HEK293 (cell line): ENCODE measurements around the gene FBXO34.

ENCODE experiments used
- CTCF ChIA-PET: fragments of 350-600 bp; formaldehyde crosslinking; extraction: SDS; loops from one replicate; lab custom pipeline; 2021; ENCODE audit warnings: antibody characterized with exemption; lab: Yijun Ruan, JAX
- POLR2A ChIA-PET: fragments of 300-600 bp; formaldehyde crosslinking; extraction: SDS; loops from one replicate; lab custom pipeline; 2020; ENCODE audit warnings: antibody characterized with exemption, inconsistent platforms; lab: Yijun Ruan, JAX
- H3K27ac ChIP-seq: fragments of 200-500 bp; sonication (Bioruptor generic); 2 replicates; pipeline ENCODE4 v1.5.1; 2014; ENCODE audit warnings: low read depth, low read length, control low read depth, inconsistent platforms; ENCODE audit errors: extremely low read depth
- H3K36me3 ChIP-seq, 2 experiments: fragments of 200-500 bp in 1 of 2; sonication (Bioruptor generic) in 1 of 2; 1 replicate in 1 of 2; 2 replicates in 1 of 2; pipeline ENCODE4 v1.5.1; 2014 to 2017; ENCODE audit warnings: inconsistent platforms in 2 of 2, low read length in 2 of 2; ENCODE audit not compliant: control insufficient read depth in 2 of 2, insufficient read depth in 1 of 2
- H3K4me1 ChIP-seq: fragments of 200-500 bp; sonication (Bioruptor generic); 2 replicates; pipeline ENCODE4 v1.5.1; 2014; ENCODE audit warnings: mild to moderate bottlenecking, low read length, inconsistent platforms; ENCODE audit not compliant: control insufficient read depth, insufficient read depth
- H3K4me3 ChIP-seq: 2 replicates; pipeline ENCODE4 v1.5.1; 2011; ENCODE audit warnings: low read depth, mild to moderate bottlenecking, control low read depth, low read length, moderate library complexity
- H3K9me3 ChIP-seq: fragments of 200-500 bp; sonication (Bioruptor generic); 2 replicates; pipeline ENCODE4 v1.5.1; 2014; ENCODE audit warnings: low read depth, low read length, inconsistent platforms; ENCODE audit not compliant: control insufficient read depth, insufficient read depth
- GLIS2 ChIP-seq: fragments of 450-650 bp; formaldehyde crosslinking; IDR thresholded peaks from 2 replicates; pipeline ENCODE4 v1.5.1; 2016; ENCODE audit warnings: missing biosample characterization, missing genetic modification characterization
- HOXD13 ChIP-seq: sonication (generic); formaldehyde crosslinking; IDR thresholded peaks from 2 replicates; pipeline ENCODE4 v1.8.0; 2022; ENCODE audit warnings: missing genetic modification reagents, borderline replicate concordance
- KLF8 ChIP-seq: fragments of 450-650 bp; formaldehyde crosslinking; IDR thresholded peaks from 2 replicates; pipeline ENCODE4 v1.5.1; 2016; ENCODE audit warnings: missing biosample characterization, missing genetic modification characterization
- PATZ1 ChIP-seq: fragments of 450-650 bp; formaldehyde crosslinking; IDR thresholded peaks from 2 replicates; pipeline ENCODE4 v1.5.1; 2016; ENCODE audit warnings: missing biosample characterization, missing genetic modification characterization
- ZBTB10 ChIP-seq: fragments of 450-650 bp; formaldehyde crosslinking; IDR thresholded peaks from 2 replicates; pipeline ENCODE4 v1.5.1; 2016; ENCODE audit warnings: missing biosample characterization, missing genetic modification characterization
- ZBTB8A ChIP-seq: fragments of 450-650 bp; formaldehyde crosslinking; IDR thresholded peaks from 2 replicates; pipeline ENCODE4 v1.5.1; 2016; ENCODE audit warnings: missing biosample characterization, missing genetic modification characterization
- ZNF121 ChIP-seq: fragments of 450-650 bp; formaldehyde crosslinking; IDR thresholded peaks from 2 replicates; pipeline ENCODE4 v1.5.1; 2016; ENCODE audit warnings: missing biosample characterization, missing genetic modification characterization
- ZNF146 ChIP-seq: fragments of 450-650 bp; formaldehyde crosslinking; IDR thresholded peaks from 2 replicates; pipeline ENCODE4 v1.5.1; 2016; ENCODE audit warnings: missing biosample characterization, missing genetic modification characterization
- ZNF175 ChIP-seq: fragments of 450-650 bp; formaldehyde crosslinking; IDR thresholded peaks from 2 replicates; pipeline ENCODE4 v1.5.1; 2016; ENCODE audit warnings: missing biosample characterization, missing genetic modification characterization
- ZNF23 ChIP-seq: fragments of 450-650 bp; formaldehyde crosslinking; IDR thresholded peaks from 2 replicates; pipeline ENCODE4 v1.5.1; 2016; ENCODE audit warnings: missing biosample characterization, missing genetic modification characterization, borderline replicate concordance
- ZNF362 ChIP-seq: fragments of 450-650 bp; formaldehyde crosslinking; IDR thresholded peaks from 2 replicates; pipeline ENCODE4 v1.5.1; 2016; ENCODE audit warnings: missing biosample characterization, missing genetic modification characterization
- ZNF394 ChIP-seq: fragments of 450-650 bp; formaldehyde crosslinking; IDR thresholded peaks from 2 replicates; pipeline ENCODE4 v1.5.1; 2016; ENCODE audit warnings: missing biosample characterization, missing genetic modification characterization, mild to moderate bottlenecking, moderate library complexity, borderline replicate concordance
- ZNF398 ChIP-seq: fragments of 450-650 bp; formaldehyde crosslinking; IDR thresholded peaks from 2 replicates; pipeline ENCODE4 v1.5.1; 2017; ENCODE audit warnings: missing biosample characterization, missing genetic modification characterization
- ZNF416 ChIP-seq: fragments of 450-650 bp; formaldehyde crosslinking; IDR thresholded peaks from 2 replicates; pipeline ENCODE4 v1.5.1; 2016; ENCODE audit warnings: missing biosample characterization, missing genetic modification characterization
- ZNF433 ChIP-seq: fragments of 450-650 bp; formaldehyde crosslinking; IDR thresholded peaks from 2 replicates; pipeline ENCODE4 v1.5.1; 2016; ENCODE audit warnings: missing biosample characterization, missing genetic modification characterization, low read depth
- ZNF501 ChIP-seq: fragments of 450-650 bp; formaldehyde crosslinking; IDR thresholded peaks from 2 replicates; pipeline ENCODE4 v1.5.1; 2016; ENCODE audit warnings: missing biosample characterization, missing genetic modification characterization
- ZNF544 ChIP-seq: fragments of 450-650 bp; formaldehyde crosslinking; IDR thresholded peaks from 2 replicates; pipeline ENCODE4 v1.5.0; 2017; ENCODE audit warnings: missing biosample characterization, missing genetic modification characterization
- ZNF629 ChIP-seq: fragments of 450-650 bp; formaldehyde crosslinking; IDR thresholded peaks from 2 replicates; pipeline ENCODE4 v1.5.1; 2017; ENCODE audit warnings: missing biosample characterization, missing genetic modification characterization
- TF ChIP-seq, protein P1 (sequence below): fragments of 450-650 bp; formaldehyde crosslinking; optimal IDR thresholded peaks from 2 replicates; pipeline ENCODE3; 2016; ENCODE audit warnings: missing biosample characterization, mild to moderate bottlenecking, missing genetic modification characterization
- TF ChIP-seq, protein P2 (sequence below): fragments of 450-650 bp; formaldehyde crosslinking; IDR thresholded peaks from 2 replicates; pipeline ENCODE4 v1.5.1; 2016; ENCODE audit warnings: missing biosample characterization, missing genetic modification characterization

The FBXO34 gene

DNA sequence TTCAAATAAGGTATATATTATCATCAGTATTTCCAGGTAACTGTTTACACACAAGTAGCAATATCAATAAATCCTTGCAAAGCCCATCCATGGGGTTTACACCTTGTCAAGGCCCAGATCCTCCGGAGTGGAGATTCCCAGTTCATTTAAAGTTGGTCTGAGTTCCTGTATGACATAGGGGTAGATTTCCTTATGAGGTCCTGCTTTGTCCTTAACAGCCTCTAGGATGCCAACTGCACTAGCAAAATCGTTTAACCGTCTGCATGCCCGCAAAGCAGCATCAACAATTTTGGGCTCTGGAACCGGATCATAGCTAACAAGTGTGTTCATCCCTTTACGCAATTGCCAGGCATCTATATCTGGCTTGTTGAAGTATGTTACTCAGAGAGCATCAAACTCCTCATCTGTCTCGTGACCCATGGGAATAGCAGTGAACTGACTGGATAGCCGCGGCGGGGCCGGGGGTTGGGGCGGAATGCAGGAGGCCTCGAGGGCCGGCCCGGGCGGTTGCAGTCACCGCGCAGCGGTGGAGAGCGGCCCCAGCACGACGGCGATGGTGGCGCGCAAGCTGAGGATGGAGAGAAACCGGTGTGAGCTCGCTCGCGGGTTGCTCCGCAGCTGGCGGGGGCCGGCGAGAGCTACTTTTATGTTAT lies 30.6 kb upstream of the FBXO34 start:
- CTCF ChIA-PET = no interaction called here
- TF ChIP-seq ZNF544 (tag by site-specific recombination) (no peak), ZBTB10 (tag by site-specific recombination) (no peak), ZNF398 (tag by site-specific recombination) (no peak), ZNF394 (tag by site-specific recombination) (no peak), ZNF23 (tag by site-specific recombination) (no peak), PATZ1 (no peak), ZNF362 (tag by site-specific recombination) (no peak), ZBTB8A (tag by site-specific recombination) (no peak), KLF8 (tag by site-specific recombination) (no peak), ZNF629 (tag by site-specific recombination) (no peak), ZNF175 (no peak), ZNF146 (tag by site-specific recombination) (no peak), ZNF501 (tag by site-specific recombination) (no peak), HOXD13 (no peak), ZNF416 (tag by site-specific recombination) (no peak), ZNF433 (tag by site-specific recombination) (no peak), ZNF121 (tag by site-specific recombination) (no peak), GLIS2 (tag by site-specific recombination) (no peak)
- TF ChIP-seq, protein P1, sequence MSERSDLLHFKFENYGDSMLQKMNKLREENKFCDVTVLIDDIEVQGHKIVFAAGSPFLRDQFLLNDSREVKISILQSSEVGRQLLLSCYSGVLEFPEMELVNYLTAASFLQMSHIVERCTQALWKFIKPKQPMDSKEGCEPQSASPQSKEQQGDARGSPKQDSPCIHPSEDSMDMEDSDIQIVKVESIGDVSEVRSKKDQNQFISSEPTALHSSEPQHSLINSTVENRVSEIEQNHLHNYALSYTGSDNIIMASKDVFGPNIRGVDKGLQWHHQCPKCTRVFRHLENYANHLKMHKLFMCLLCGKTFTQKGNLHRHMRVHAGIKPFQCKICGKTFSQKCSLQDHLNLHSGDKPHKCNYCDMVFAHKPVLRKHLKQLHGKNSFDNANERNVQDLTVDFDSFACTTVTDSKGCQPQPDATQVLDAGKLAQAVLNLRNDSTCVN (tag by site-specific recombination) = no peak
- TF ChIP-seq, protein P2, sequence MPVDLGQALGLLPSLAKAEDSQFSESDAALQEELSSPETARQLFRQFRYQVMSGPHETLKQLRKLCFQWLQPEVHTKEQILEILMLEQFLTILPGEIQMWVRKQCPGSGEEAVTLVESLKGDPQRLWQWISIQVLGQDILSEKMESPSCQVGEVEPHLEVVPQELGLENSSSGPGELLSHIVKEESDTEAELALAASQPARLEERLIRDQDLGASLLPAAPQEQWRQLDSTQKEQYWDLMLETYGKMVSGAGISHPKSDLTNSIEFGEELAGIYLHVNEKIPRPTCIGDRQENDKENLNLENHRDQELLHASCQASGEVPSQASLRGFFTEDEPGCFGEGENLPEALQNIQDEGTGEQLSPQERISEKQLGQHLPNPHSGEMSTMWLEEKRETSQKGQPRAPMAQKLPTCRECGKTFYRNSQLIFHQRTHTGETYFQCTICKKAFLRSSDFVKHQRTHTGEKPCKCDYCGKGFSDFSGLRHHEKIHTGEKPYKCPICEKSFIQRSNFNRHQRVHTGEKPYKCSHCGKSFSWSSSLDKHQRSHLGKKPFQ (tag by site-specific recombination) = no peak
- no peaks in the 10 kb centered on the region for H3K9me3 ChIP-seq
- no peaks in the 10 kb centered on the region for H3K4me1 ChIP-seq
- no peak overlapping the region for H3K27ac ChIP-seq
- H3K36me3 ChIP-seq = no peaks in the 10 kb centered on the region
- POLR2A ChIA-PET = no interaction called here
- no peak overlapping the region for H3K4me3 ChIP-seq
